PFSK-1 (cell line): ENCODE measurements around the gene ASCL2.

Experiments
- FOXP2 ChIP-seq: optimal IDR thresholded peaks from 2 replicates; pipeline ENCODE3; 2011; ENCODE audit warnings: borderline replicate concordance, control low read depth, inconsistent platforms; ENCODE audit not compliant: insufficient read depth; ENCODE audit errors: extremely low read length, extremely low read depth
- POLR2AphosphoS5 ChIP-seq: IDR thresholded peaks from 2 replicates; pipeline ENCODE4 v1.6.1; 2012; ENCODE audit warnings: low read depth, mild to moderate bottlenecking, control low read depth, low read length, moderate library complexity
- REST ChIP-seq, 2 experiments: IDR thresholded peaks; 2 replicates each; pipeline versions ENCODE4 v1.6.1 to v1.8.0; 2011 to 2012; ENCODE audit warnings: low read depth in 2 of 2, low read length in 2 of 2, control low read depth in 1 of 2, inconsistent platforms in 1 of 2, mild to moderate bottlenecking in 1 of 2, moderate library complexity in 1 of 2; ENCODE audit not compliant: insufficient read depth in 1 of 2
- SIN3A ChIP-seq: IDR thresholded peaks from 2 replicates; pipeline ENCODE4 v1.6.1; 2012; ENCODE audit warnings: mild to moderate bottlenecking, low read length, moderate library complexity, borderline replicate concordance; ENCODE audit not compliant: insufficient read depth
- TAF1 ChIP-seq: IDR thresholded peaks from 2 replicates; pipeline ENCODE4 v1.6.1; 2012; ENCODE audit warnings: low read length, control low read depth, borderline replicate concordance; ENCODE audit not compliant: insufficient read depth

The ASCL2 gene

GRCh38 chr11:2316963-2317244 is 46.5 kb upstream of the ASCL2 start:
- no peak for TF ChIP-seq POLR2AphosphoS5
- no peak for TF ChIP-seq FOXP2
- TF ChIP-seq SIN3A: no peak
- TF ChIP-seq REST (IDR thresholded peaks at IDR 0.05; ENCODE audit: insufficient read depth in 1 of 2, low read depth in 2 of 2, low read length in 2 of 2): no peak
- TF ChIP-seq TAF1: no peak

- no peak for TF ChIP-seq TAF1
- no peak for TF ChIP-seq FOXP2
- TF ChIP-seq SIN3A: no peak
- TF ChIP-seq REST (IDR thresholded peaks at IDR 0.05; ENCODE audit: insufficient read depth in 1 of 2, low read depth in 2 of 2, low read length in 2 of 2): no peak
Measured at GRCh38 chr11:2316169-2316962, 46.0 kb upstream of the ASCL2 start.

- TF ChIP-seq TAF1 (no peak), REST (IDR thresholded peaks at IDR 0.05; ENCODE audit: insufficient read depth in 1 of 2, low read depth in 2 of 2, low read length in 2 of 2) (no peak), FOXP2 (no peak), POLR2AphosphoS5 (no peak), SIN3A (no peak)
Measured at GRCh38 chr11:2315395-2316168, 45.2 kb upstream of the ASCL2 start.

GRCh38 chr11:2314525-2315394 is 44.4 kb upstream of the ASCL2 start:
- TF ChIP-seq FOXP2: no peak
- TF ChIP-seq POLR2AphosphoS5: no peak
- TF ChIP-seq TAF1: no peak
- TF ChIP-seq SIN3A: no peak
- no peak for TF ChIP-seq REST (IDR thresholded peaks at IDR 0.05; ENCODE audit: insufficient read depth in 1 of 2, low read depth in 2 of 2, low read length in 2 of 2)
